Measurements from ENCODE around the gene EHMT1. TPM values are rescaled to one million over a fixed set of nuclear protein-coding genes. Genes with fewer than 3 reads are reported as not detected.

The EHMT1 gene
- polyA plus RNA-seq, 1 of the 3 experiments (the other 2 are of a cell fraction), result 39.5 TPM

DNA sequence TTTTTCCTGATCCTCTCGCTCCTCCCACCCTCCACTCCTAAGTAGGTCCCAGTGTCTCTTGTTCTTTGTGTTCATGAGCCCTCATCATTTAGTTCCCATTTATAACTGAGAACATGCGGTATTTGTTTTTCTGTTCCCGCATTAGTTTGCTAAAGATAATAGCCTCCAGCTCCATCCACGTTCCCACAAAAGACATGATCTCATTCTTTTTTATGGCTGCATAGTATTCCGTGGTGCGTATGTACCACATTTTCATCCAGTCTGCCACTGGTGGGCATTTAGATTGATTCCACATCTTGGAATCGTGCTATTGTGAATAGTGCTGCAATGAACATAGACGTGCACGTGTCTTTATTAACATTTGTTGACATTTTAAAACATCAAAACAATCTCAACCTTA, 224.6 kb downstream of the EHMT1 start:
- Histone ChIP-seq H3K4me2 (no peak overlapping the region), H3K4me1 (ENCODE audit: control insufficient read depth in 1 of 2, insufficient read depth in 2 of 2, low read depth in 1 of 2, low read length in 1 of 2) (no peaks in the 10 kb centered on the region), H3K9me3 (no peaks in the 10 kb centered on the region), H3K27me3 (ENCODE audit: insufficient read depth) (no peaks in the 10 kb centered on the region), H3F3A (replicated peaks; ENCODE audit: insufficient read depth) (no peaks in the 10 kb centered on the region), H3K36me3 (replicated peaks in 1 of 2; ENCODE audit: control insufficient read depth in 1 of 2, insufficient read depth in 2 of 2, low read length in 1 of 2) (no peaks in the 10 kb centered on the region), H3K4me3 (ENCODE audit: low read depth in 2 of 2, low read length in 1 of 2) (no peak overlapping the region), H4K20me1 (ENCODE audit: insufficient read depth) (no peaks in the 10 kb centered on the region), H3K9ac (no peak overlapping the region), H2AFZ (ENCODE audit: low read depth) (no peak overlapping the region), H3K79me2 (ENCODE audit: insufficient read depth) (no peaks in the 10 kb centered on the region), H3K9me2 (no peaks in the 10 kb centered on the region), H3K27ac (ENCODE audit: low read depth in 2 of 2, low read length in 1 of 2) (no peak overlapping the region)
- no peak for DNase-seq
- CTCF ChIA-PET, result no interaction called here
- POLR2A ChIA-PET, result no interaction called here
- WGBS (ENCODE audit: low lambda C conversion rate), result 77% methylated on average over 9 of the region's 9 CpGs
- no peak for TF ChIP-seq RCOR1 (IDR thresholded peaks at IDR 0.05; ENCODE audit: low read length)
- TF ChIP-seq, protein P1, sequence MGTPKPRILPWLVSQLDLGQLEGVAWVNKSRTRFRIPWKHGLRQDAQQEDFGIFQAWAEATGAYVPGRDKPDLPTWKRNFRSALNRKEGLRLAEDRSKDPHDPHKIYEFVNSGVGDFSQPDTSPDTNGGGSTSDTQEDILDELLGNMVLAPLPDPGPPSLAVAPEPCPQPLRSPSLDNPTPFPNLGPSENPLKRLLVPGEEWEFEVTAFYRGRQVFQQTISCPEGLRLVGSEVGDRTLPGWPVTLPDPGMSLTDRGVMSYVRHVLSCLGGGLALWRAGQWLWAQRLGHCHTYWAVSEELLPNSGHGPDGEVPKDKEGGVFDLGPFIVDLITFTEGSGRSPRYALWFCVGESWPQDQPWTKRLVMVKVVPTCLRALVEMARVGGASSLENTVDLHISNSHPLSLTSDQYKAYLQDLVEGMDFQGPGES (IDR thresholded peaks at IDR 0.05; ENCODE audit: low read depth, low read length), result no peak
- TF ChIP-seq FOXM1 (IDR thresholded peaks at IDR 0.05; ENCODE audit: low read depth), result no peak
- TF ChIP-seq RXRA (IDR thresholded peaks at IDR 0.05; ENCODE audit: borderline replicate concordance, low read depth), result no peak
- TF ChIP-seq CTCF (IDR thresholded peaks at IDR 0.05), result no peak
- TF ChIP-seq GATA2 (CRISPR knock-in tag; IDR thresholded peaks at IDR 0.05), result no peak
- no peak for TF ChIP-seq MAX (IDR thresholded peaks at IDR 0.05; ENCODE audit: low read depth)
- no peak for TF ChIP-seq TCF12 (IDR thresholded peaks at IDR 0.05)
- no peak for TF ChIP-seq SIN3A (IDR thresholded peaks at IDR 0.05; ENCODE audit: borderline replicate concordance, low read depth, low read length)
- no peak for TF ChIP-seq POLR2AphosphoS5 (IDR thresholded peaks at IDR 0.05; ENCODE audit: low read depth, low read length)
- no peak for TF ChIP-seq ELF1 (IDR thresholded peaks at IDR 0.05)

GRCh38 chr9:137851516-137852267, 232.9 kb downstream of the EHMT1 start:
- POLR2A ChIA-PET, result interaction anchor here (1.2 kb wide), 1 partner anchor 24 kb away, joined by 3 read pairs; no protein-coding TSS in a partner anchor

More at GRCh38 chr9:137851516-137852267, 232.9 kb downstream of the EHMT1 start:
- no peaks in the 10 kb centered on the region for H3F3A ChIP-seq (replicated peaks; ENCODE audit: insufficient read depth)
- no peak overlapping the region for H3K4me2 ChIP-seq
- H3K9ac ChIP-seq, result no peak overlapping the region
- CTCF ChIA-PET, result no interaction called here
- no peaks in the 10 kb centered on the region for H3K36me3 ChIP-seq (replicated peaks in 1 of 2; ENCODE audit: control insufficient read depth in 1 of 2, insufficient read depth in 2 of 2, low read length in 1 of 2)
- no peaks in the 10 kb centered on the region; a peak in 1 of 4 replicates for H3K4me1 ChIP-seq (ENCODE audit: control insufficient read depth in 1 of 2, insufficient read depth in 2 of 2, low read depth in 1 of 2, low read length in 1 of 2)
- no peaks in the 10 kb centered on the region for H3K9me2 ChIP-seq
- no peaks in the 10 kb centered on the region for H3K27me3 ChIP-seq (ENCODE audit: insufficient read depth)
- no peaks in the 10 kb centered on the region for H4K20me1 ChIP-seq (ENCODE audit: insufficient read depth)
- H3K9me3 ChIP-seq, result 0 out of 2 replicates have a peak, but pooled peaks cover 10% of the 10 kb centered on the region
- WGBS (ENCODE audit: low lambda C conversion rate), result 10% methylated on average over 5 of the region's 5 CpGs
- no peak overlapping the region for H3K4me3 ChIP-seq (ENCODE audit: low read depth in 2 of 2, low read length in 1 of 2)
- TF ChIP-seq GATA2 (CRISPR knock-in tag; IDR thresholded peaks at IDR 0.05) (peak; percentile 64), SIN3A (IDR thresholded peaks at IDR 0.05; ENCODE audit: borderline replicate concordance, low read depth, low read length) (no peak), MXI1 (IDR thresholded peaks at IDR 0.05; ENCODE audit: low read depth, low read length) (peak; percentile 8; the same call in 1 of the 2 replicates), RXRA (IDR thresholded peaks at IDR 0.05; ENCODE audit: borderline replicate concordance, low read depth) (no peak), EP300 (IDR thresholded peaks at IDR 0.05; ENCODE audit: borderline replicate concordance in 1 of 2, low read depth in 1 of 2, low read length in 1 of 2) (no peak)
- DNase-seq, result peak; percentile 34
- no peak overlapping the region for H2AFZ ChIP-seq (ENCODE audit: low read depth)
- no peak overlapping the region for H3K27ac ChIP-seq (ENCODE audit: low read depth in 2 of 2, low read length in 1 of 2)
- no peaks in the 10 kb centered on the region for H3K79me2 ChIP-seq (ENCODE audit: insufficient read depth)
